Measurements from ENCODE around the gene SHF.
"Not testable (repeated sequence)": the region's sequence is repeated elsewhere in the genome, so short reads cannot be mapped to it uniquely, and the experiment has no call there.

Gene SHF

DNA sequence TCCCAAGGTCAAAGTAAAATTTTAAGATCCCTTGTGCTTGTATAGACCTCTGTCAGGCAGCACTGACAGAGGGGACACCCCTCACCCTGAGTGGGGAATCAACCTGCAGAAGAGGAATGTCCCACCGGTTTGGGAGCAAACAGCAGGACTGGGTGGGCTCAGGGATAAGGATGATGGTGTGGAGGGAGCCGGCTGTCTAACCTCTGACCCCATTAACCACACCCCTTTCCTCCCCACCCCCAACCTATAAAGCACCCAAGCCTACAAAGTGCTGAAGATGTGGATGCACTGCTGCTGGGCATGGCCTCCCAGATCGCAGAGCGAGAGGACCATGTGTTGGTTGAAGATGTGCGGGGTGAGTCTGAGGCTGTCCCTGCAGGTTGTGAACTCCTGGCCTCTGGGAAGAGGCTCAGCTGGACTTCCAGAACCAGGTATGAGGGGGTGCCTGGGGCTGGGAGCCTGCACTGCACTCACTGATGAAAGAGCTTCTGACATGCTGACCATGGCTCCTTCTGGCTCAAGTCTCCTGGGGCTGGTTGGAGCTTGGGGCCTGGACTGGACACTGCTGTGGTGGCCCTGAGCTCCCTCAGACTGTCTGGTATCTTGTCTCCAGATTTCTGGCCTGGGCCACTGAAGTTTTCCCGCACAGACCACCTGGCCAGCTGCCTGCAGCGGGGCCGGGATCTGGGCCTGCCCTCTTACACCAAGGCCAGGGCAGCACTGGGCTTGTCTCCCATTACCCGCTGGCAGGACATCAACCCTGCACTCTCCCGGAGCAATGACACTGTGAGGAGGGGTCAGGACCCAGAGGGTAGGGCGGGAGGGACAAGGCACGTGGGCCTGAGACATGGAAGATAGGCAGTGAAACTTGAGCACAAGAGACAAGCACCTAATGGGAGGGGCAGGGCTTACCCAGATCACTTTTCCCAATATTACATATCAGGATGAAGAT is 48.7 kb downstream of the SHF start:
- H3K36me3 ChIP-seq (ENCODE audit: insufficient read depth, low read length) = no peaks in the 10 kb centered on the region
- H3K27ac ChIP-seq (ENCODE audit: low read length) = no peak overlapping the region
- DNase-seq = no peak
- H3K9me3 ChIP-seq (ENCODE audit: insufficient read depth, low read length, severe bottlenecking) = no peaks in the 10 kb centered on the region
- H3K4me1 ChIP-seq (ENCODE audit: insufficient read depth, low read length) = no peaks in the 10 kb centered on the region
- H4K20me1 ChIP-seq (ENCODE audit: insufficient read depth, low read length) = no peaks in the 10 kb centered on the region
- no peaks in the 10 kb centered on the region for H3K79me2 ChIP-seq (ENCODE audit: insufficient read depth, low read length)
- H2AFZ ChIP-seq (ENCODE audit: low read depth, low read length) = no peak overlapping the region
- no peaks in the 10 kb centered on the region for H3K27me3 ChIP-seq (ENCODE audit: insufficient read depth, low read length, poor library complexity)
- TF ChIP-seq EZH2 (IDR thresholded peaks at IDR 0.05; ENCODE audit: borderline replicate concordance, low read depth, low read length, severe bottlenecking) = no peak
- no peak for TF ChIP-seq CTCF (IDR thresholded peaks at IDR 0.05; ENCODE audit: borderline replicate concordance, extremely low read depth, low read length, poor library complexity, severe bottlenecking)
- no peak overlapping the region for H3K9ac ChIP-seq (ENCODE audit: low read depth, low read length)
- ATAC-seq (ENCODE audit: insufficient read depth, low read depth) = no peak
- no peak overlapping the region for H3K4me2 ChIP-seq (ENCODE audit: insufficient read depth, low read length)
- H3K4me3 ChIP-seq (ENCODE audit: low read depth in 1 of 2, low read length in 2 of 2) = no peak overlapping the region

GRCh38 chr15:45137703-45138102 is 50.1 kb downstream of the SHF start:
- Histone ChIP-seq H3K27me3 (ENCODE audit: insufficient read depth, low read length, poor library complexity) (no peaks in the 10 kb centered on the region), H4K20me1 (ENCODE audit: insufficient read depth, low read length) (no peaks in the 10 kb centered on the region), H3K9me3 (ENCODE audit: insufficient read depth, low read length, severe bottlenecking) (no peaks in the 10 kb centered on the region)

GRCh38 chr15:45136378-45136764 is 51.4 kb downstream of the SHF start:
- Histone ChIP-seq H3K9ac (ENCODE audit: low read depth, low read length) (no peak overlapping the region), H3K36me3 (ENCODE audit: insufficient read depth, low read length) (no peaks in the 10 kb centered on the region), H4K20me1 (ENCODE audit: insufficient read depth, low read length) (no peaks in the 10 kb centered on the region), H3K4me3 (ENCODE audit: low read depth in 1 of 2, low read length in 2 of 2) (no peak overlapping the region), H3K27me3 (ENCODE audit: insufficient read depth, low read length, poor library complexity) (no peaks in the 10 kb centered on the region), H3K27ac (ENCODE audit: low read length) (no peak overlapping the region), H3K4me1 (ENCODE audit: insufficient read depth, low read length) (no peaks in the 10 kb centered on the region), H3K4me2 (ENCODE audit: insufficient read depth, low read length) (no peak overlapping the region), H2AFZ (ENCODE audit: low read depth, low read length) (no peak overlapping the region), H3K79me2 (ENCODE audit: insufficient read depth, low read length) (no peaks in the 10 kb centered on the region), H3K9me3 (ENCODE audit: insufficient read depth, low read length, severe bottlenecking) (no peaks in the 10 kb centered on the region)
- DNase-seq (no peak), ATAC-seq (ENCODE audit: insufficient read depth, low read depth) (no peak)
- TF ChIP-seq CTCF (IDR thresholded peaks at IDR 0.05; ENCODE audit: borderline replicate concordance, extremely low read depth, low read length, poor library complexity, severe bottlenecking) (no peak), EZH2 (IDR thresholded peaks at IDR 0.05; ENCODE audit: borderline replicate concordance, low read depth, low read length, severe bottlenecking) (no peak)

More at GRCh38 chr15:45137703-45138102, 50.1 kb downstream of the SHF start:
- TF ChIP-seq EZH2 (IDR thresholded peaks at IDR 0.05; ENCODE audit: borderline replicate concordance, low read depth, low read length, severe bottlenecking) (no peak), CTCF (IDR thresholded peaks at IDR 0.05; ENCODE audit: borderline replicate concordance, extremely low read depth, low read length, poor library complexity, severe bottlenecking) (no peak)
- Histone ChIP-seq H3K36me3 (ENCODE audit: insufficient read depth, low read length) (no peaks in the 10 kb centered on the region), H3K27ac (ENCODE audit: low read length) (no peak overlapping the region), H3K9ac (ENCODE audit: low read depth, low read length) (no peak overlapping the region), H2AFZ (ENCODE audit: low read depth, low read length) (no peak overlapping the region), H3K4me3 (ENCODE audit: low read depth in 1 of 2, low read length in 2 of 2) (no peak overlapping the region), H3K4me1 (ENCODE audit: insufficient read depth, low read length) (no peaks in the 10 kb centered on the region), H3K79me2 (ENCODE audit: insufficient read depth, low read length) (no peaks in the 10 kb centered on the region), H3K4me2 (ENCODE audit: insufficient read depth, low read length) (no peak overlapping the region)
- ATAC-seq (ENCODE audit: insufficient read depth, low read depth) (no peak), DNase-seq (no peak)

GRCh38 chr15:45135705-45136377 is 51.9 kb downstream of the SHF start:
- not testable (repeated sequence) for H3K9ac ChIP-seq (ENCODE audit: low read depth, low read length); H3K27ac ChIP-seq (ENCODE audit: low read length); H3K9me3 ChIP-seq (ENCODE audit: insufficient read depth, low read length, severe bottlenecking); H3K79me2 ChIP-seq (ENCODE audit: insufficient read depth, low read length); ATAC-seq (ENCODE audit: insufficient read depth, low read depth); H2AFZ ChIP-seq (ENCODE audit: low read depth, low read length); H4K20me1 ChIP-seq (ENCODE audit: insufficient read depth, low read length); DNase-seq; H3K4me1 ChIP-seq (ENCODE audit: insufficient read depth, low read length); H3K4me2 ChIP-seq (ENCODE audit: insufficient read depth, low read length); H3K36me3 ChIP-seq (ENCODE audit: insufficient read depth, low read length); H3K27me3 ChIP-seq (ENCODE audit: insufficient read depth, low read length, poor library complexity); H3K4me3 ChIP-seq (ENCODE audit: low read depth in 1 of 2, low read length in 2 of 2)

Measured in DND-41 (cell line).